ENCODE data around the gene FAM241A.
A peak's percentile ranks its signal among the peaks of the same experiment; 100 is the strongest.
"Not testable (repeated sequence)": the region's sequence is repeated elsewhere in the genome, so short reads cannot be mapped to it uniquely, and the experiment has no call there.

Gene FAM241A

GRCh38 chr4:112156112-112156511 is 10.9 kb downstream of the FAM241A start:
- Histone ChIP-seq H3K36me3 (replicated peaks) (no peaks in the 10 kb centered on the region), H3K4me3 (ENCODE audit: low read depth, low read length) (no peak overlapping the region), H3K27ac (no peak overlapping the region), H3K27me3 (replicated peaks) (no peaks in the 10 kb centered on the region)
- in situ Hi-C loops (cut with HindIII; ENCODE audit: low pct_ligation_motif_present, low sequenced_read_pairs): no loop called here
- DNase-seq: no peak
- TF ChIP-seq CTCF (IDR thresholded peaks at IDR 0.05; ENCODE audit: low read depth, low read length, missing control alignments): no peak

- no peak for TF ChIP-seq CTCF (IDR thresholded peaks at IDR 0.05; ENCODE audit: low read depth, low read length, missing control alignments)
- Histone ChIP-seq H3K27me3 (replicated peaks) (no peaks in the 10 kb centered on the region), H3K27ac (no peak overlapping the region), H3K36me3 (replicated peaks) (no peaks in the 10 kb centered on the region), H3K4me3 (ENCODE audit: low read depth, low read length) (no peak overlapping the region)
- in situ Hi-C loops (cut with HindIII; ENCODE audit: low pct_ligation_motif_present, low sequenced_read_pairs): no loop called here
- no peak for DNase-seq
These were observed 11.3 kb downstream of the FAM241A start for GRCh38 chr4:112156553-112156952.

GRCh38 chr4:112163706-112164105 is 18.5 kb downstream of the FAM241A start:
- H3K27me3 ChIP-seq (replicated peaks); H3K27ac ChIP-seq; H3K4me3 ChIP-seq (ENCODE audit: low read depth, low read length); in situ Hi-C loops (cut with HindIII; ENCODE audit: low pct_ligation_motif_present, low sequenced_read_pairs); H3K36me3 ChIP-seq (replicated peaks); DNase-seq: not testable (repeated sequence)

- TF ChIP-seq CTCF (IDR thresholded peaks at IDR 0.05; ENCODE audit: low read depth, low read length, missing control alignments): no peak
- no peak for DNase-seq
- Histone ChIP-seq H3K27ac (no peak overlapping the region), H3K27me3 (replicated peaks) (no peaks in the 10 kb centered on the region), H3K4me3 (ENCODE audit: low read depth, low read length) (no peak overlapping the region), H3K36me3 (replicated peaks) (no peaks in the 10 kb centered on the region)
- in situ Hi-C loops (cut with HindIII; ENCODE audit: low pct_ligation_motif_present, low sequenced_read_pairs): no loop called here
These were observed 22.5 kb downstream of the FAM241A start for GRCh38 chr4:112167794-112168193.

GRCh38 chr4:112168719-112169500 is 23.7 kb downstream of the FAM241A start:
- in situ Hi-C loops (cut with HindIII; ENCODE audit: low pct_ligation_motif_present, low sequenced_read_pairs): no loop called here
- Histone ChIP-seq H3K27ac (no peak overlapping the region), H3K4me3 (ENCODE audit: low read depth, low read length) (no peak overlapping the region), H3K27me3 (replicated peaks) (no peaks in the 10 kb centered on the region), H3K36me3 (replicated peaks) (no peaks in the 10 kb centered on the region)
- TF ChIP-seq CTCF (IDR thresholded peaks at IDR 0.05; ENCODE audit: low read depth, low read length, missing control alignments): no peak
- DNase-seq: no peak

- H3K27ac ChIP-seq: peak overlapping the region; percentile 85
- no peak overlapping the region for H3K4me3 ChIP-seq (ENCODE audit: low read depth, low read length)
- H3K36me3 ChIP-seq (replicated peaks): no peaks in the 10 kb centered on the region
- no peaks in the 10 kb centered on the region for H3K27me3 ChIP-seq (replicated peaks)
- no peak for TF ChIP-seq CTCF (IDR thresholded peaks at IDR 0.05; ENCODE audit: low read depth, low read length, missing control alignments)
- peak; percentile 87 for DNase-seq
- in situ Hi-C loops (cut with HindIII; ENCODE audit: low pct_ligation_motif_present, low sequenced_read_pairs): no loop called here
These were observed 25.3 kb downstream of the FAM241A start for GRCh38 chr4:112170451-112170993.

GRCh38 chr4:112171051-112171763 is 26.0 kb downstream of the FAM241A start:
- H3K4me3 ChIP-seq (ENCODE audit: low read depth, low read length); DNase-seq; H3K27me3 ChIP-seq (replicated peaks); H3K36me3 ChIP-seq (replicated peaks); in situ Hi-C loops (cut with HindIII; ENCODE audit: low pct_ligation_motif_present, low sequenced_read_pairs): not testable (repeated sequence)
- H3K27ac ChIP-seq: peak overlapping the region; percentile 85
